Colonic mucosa (tissue), 4 donors: Measurements from ENCODE around the gene CDK19. TPM values are rescaled to one million over a fixed set of nuclear protein-coding genes. Genes with fewer than 3 reads are reported as not detected.
"Not testable (repeated sequence)": the region's sequence is repeated elsewhere in the genome, so short reads cannot be mapped to it uniquely, and the experiment has no call there.

Source experiments
- DNase-seq: peaks from one replicate; pipeline ENCODE4 v3.0.0-alpha.2; 2020
- H3K27ac ChIP-seq: fragments of 200-600 bp; one replicate; pipeline ENCODE4 v1.8.0; 2021
- H3K27me3 ChIP-seq: fragments of 200-600 bp; one replicate; pipeline ENCODE4 v1.8.0; 2021
- H3K36me3 ChIP-seq: fragments of 200-600 bp; one replicate; pipeline ENCODE4 v1.8.0; 2021
- H3K4me1 ChIP-seq: fragments of 200-600 bp; one replicate; pipeline ENCODE4 v1.8.0; 2021; ENCODE audit warnings: mild to moderate bottlenecking
- H3K4me3 ChIP-seq: fragments of 200-600 bp; one replicate; pipeline ENCODE4 v1.8.0; 2021
- H3K9ac ChIP-seq, 2 donors: one replicate each; pipeline ENCODE4 v1.7.0; 2013; ENCODE audit warnings: control low read depth in 2 of 2, low read depth in 2 of 2, low read length in 2 of 2
- H3K9me3 ChIP-seq: fragments of 200-600 bp; one replicate; pipeline ENCODE4 v1.8.0; 2021
- CTCF ChIP-seq: fragments of 200-600 bp; IDR thresholded peaks from one replicate; pipeline ENCODE4 v1.8.0; 2022; ENCODE audit warnings: antibody characterized with exemption, mild to moderate bottlenecking
- intact Hi-C: fragments of 100-400 bp; cut with DNase I; formaldehyde crosslinking; loops from one replicate; pipeline ENCODE4 v1.14.1; 2022
- total RNA-seq, 2 donors: library from RNA; stranded (reverse); fragmentation: NEBNext Ultra II Directional in 1 of 2; extraction: Animal tissue kit (Norgen Biotek cat#: 25700) in 1 of 2; gene quantifications; one replicate each; pipeline ENCODE4 v1.2.1, GENCODE V29; 2021
- donor health status: healthy.
- donor health status: DM: no; HTN: no; CAD: no.
- donor health status: DM: no; HTN: no; CAD: no.

CDK19 gene
- total RNA-seq, 2 donors from 2014 or later, result 20.2 to 36.5 TPM

GRCh38 chr6:110606151-110606550 lies 209.1 kb downstream of the CDK19 start:
- Histone ChIP-seq H3K27ac (no peak overlapping the region), H3K4me3 (no peak overlapping the region), H3K36me3 (no peaks in the 10 kb centered on the region), H3K9me3 (no peaks in the 10 kb centered on the region), H3K27me3 (no peaks in the 10 kb centered on the region), H3K9ac (no peak overlapping the region), H3K4me1 (no peaks in the 10 kb centered on the region)
- intact Hi-C loops, result no loop called here
- DNase-seq, result no peak
- no peak for TF ChIP-seq CTCF

- DNase-seq, H3K9me3 ChIP-seq, H3K27me3 ChIP-seq, H3K36me3 ChIP-seq, H3K27ac ChIP-seq, H3K4me1 ChIP-seq, intact Hi-C loops, H3K4me3 ChIP-seq, H3K9ac ChIP-seq: not testable (repeated sequence)
Measured at GRCh38 chr6:110600640-110601039, 214.6 kb downstream of the CDK19 start.

- no peak for DNase-seq
- Histone ChIP-seq H3K36me3 (no peaks in the 10 kb centered on the region), H3K9ac (no peak overlapping the region), H3K9me3 (no peaks in the 10 kb centered on the region), H3K27me3 (no peaks in the 10 kb centered on the region), H3K4me1 (no peaks in the 10 kb centered on the region), H3K27ac (no peak overlapping the region), H3K4me3 (no peak overlapping the region)
- no peak for TF ChIP-seq CTCF
- intact Hi-C loops, result no loop called here
Measured at GRCh38 chr6:110597761-110598160, 217.5 kb downstream of the CDK19 start.

- Histone ChIP-seq H3K36me3 (no peaks in the 10 kb centered on the region), H3K9ac (no peak overlapping the region), H3K27me3 (no peaks in the 10 kb centered on the region), H3K4me1 (no peaks in the 10 kb centered on the region), H3K4me3 (no peak overlapping the region), H3K9me3 (no peaks in the 10 kb centered on the region), H3K27ac (no peak overlapping the region)
- no peak for TF ChIP-seq CTCF
- DNase-seq, result no peak
- intact Hi-C loops, result no loop called here
Measured at GRCh38 chr6:110596354-110596753, 218.9 kb downstream of the CDK19 start.

- Histone ChIP-seq H3K27me3 (no peaks in the 10 kb centered on the region), H3K36me3 (no peaks in the 10 kb centered on the region), H3K4me1 (no peaks in the 10 kb centered on the region), H3K4me3 (no peak overlapping the region), H3K27ac (no peak overlapping the region), H3K9me3 (no peaks in the 10 kb centered on the region), H3K9ac (no peak overlapping the region)
- TF ChIP-seq CTCF, result no peak
- intact Hi-C loops, result no loop called here
- no peak for DNase-seq
Measured at GRCh38 chr6:110595112-110595511, 220.2 kb downstream of the CDK19 start.

- DNase-seq, result no peak
- Histone ChIP-seq H3K9me3 (no peaks in the 10 kb centered on the region), H3K9ac (no peak overlapping the region), H3K36me3 (no peaks in the 10 kb centered on the region), H3K4me1 (no peaks in the 10 kb centered on the region), H3K27me3 (no peaks in the 10 kb centered on the region), H3K27ac (no peak overlapping the region), H3K4me3 (no peak overlapping the region)
- intact Hi-C loops, result no loop called here
- TF ChIP-seq CTCF, result no peak
Measured at GRCh38 chr6:110593637-110594036, 221.6 kb downstream of the CDK19 start.
